Loucy (cell line): ENCODE data around the gene NOS2.
"Not testable (repeated sequence)": the region's sequence is repeated elsewhere in the genome, so short reads cannot be mapped to it uniquely, and the experiment has no call there.

Source experiments
- CTCF ChIP-seq: fragments of 200-600 bp; sonication (generic); conservative IDR thresholded peaks from 2 replicates; pipeline ENCODE4 v1.5.1; 2014; ENCODE audit warnings: mild to moderate bottlenecking, antibody characterized with exemption, low read length
- EZH2phosphoT487 ChIP-seq: fragments of 200-600 bp; IDR thresholded peaks from 2 replicates; pipeline ENCODE4 v1.6.1; 2018; ENCODE audit warnings: antibody characterized with exemption, mild to moderate bottlenecking, moderate library complexity, borderline replicate concordance

- TF ChIP-seq CTCF, EZH2phosphoT487: not testable (repeated sequence)
Observed at GRCh38 chr17:27725982-27726381, 74.3 kb downstream of the NOS2 start.
